Activated naive CD4-positive, alpha-beta T cell treated with anti-CD3 and anti-CD28 coated beads for 36 hours (primary cell): ENCODE data around the gene SUPT5H. TPM values are rescaled to one million over a fixed set of nuclear protein-coding genes. Genes with fewer than 3 reads are reported as not detected.

Source experiments
- CTCF ChIA-PET: fragments of 350-600 bp; sonication (Branson Sonifier 250); formaldehyde crosslinking; loops from one replicate; lab custom pipeline; 2021; ENCODE audit warnings: antibody characterized with exemption; lab: Charles Lee
- DNase-seq: peaks from one replicate; pipeline ENCODE4 v3.0.0-alpha.2; 2020
- H3K27ac Mint-ChIP-seq: one replicate; pipeline ENCODE4 v1.8.0; 2021; ENCODE audit warnings: mild to moderate bottlenecking, mixed read lengths
- H3K27me3 Mint-ChIP-seq: one replicate; pipeline ENCODE4 v1.8.0; 2021; ENCODE audit warnings: low read depth, mixed read lengths
- H3K36me3 Mint-ChIP-seq: one replicate; pipeline ENCODE4 v1.8.0; 2021; ENCODE audit warnings: low read depth, mixed read lengths
- H3K4me1 Mint-ChIP-seq: one replicate; pipeline ENCODE4 v1.8.0; 2021; ENCODE audit warnings: low read depth, mixed read lengths
- H3K4me3 Mint-ChIP-seq: one replicate; pipeline ENCODE4 v1.8.0; 2021; ENCODE audit warnings: mild to moderate bottlenecking, moderate library complexity, mixed read lengths
- H3K9me3 Mint-ChIP-seq: one replicate; pipeline ENCODE4 v1.8.0; 2021; ENCODE audit warnings: mixed read lengths
- intact Hi-C: fragments of 100-400 bp; cut with micrococcal nuclease; formaldehyde crosslinking; loops from one replicate; pipeline ENCODE4 v1.15.1; 2023
- total RNA-seq, 2 experiments: library from RNA; stranded (reverse); gene quantifications; one replicate each; pipeline ENCODE4 v1.2.3, GENCODE V29; 2021

The SUPT5H gene
- total RNA-seq, 2 experiments from 2014 or later: 129 to 139 TPM

GRCh38 chr19:39494661-39495060, 49.3 kb downstream of the SUPT5H start:
- H3K27me3 Mint-ChIP-seq: peaks cover 12% of the 10 kb centered on the region
- no peak for DNase-seq
- CTCF ChIA-PET: interaction anchor here (0.7 kb wide), 2 partner anchors 21 to 385 kb away, joined by 4 to 5 read pairs; no protein-coding TSS in a partner anchor
- peaks cover 8% of the 10 kb centered on the region for H3K36me3 Mint-ChIP-seq
- no peaks in the 10 kb centered on the region for H3K9me3 Mint-ChIP-seq
- H3K27ac Mint-ChIP-seq: no peak overlapping the region
- peaks cover 12% of the 10 kb centered on the region for H3K4me1 Mint-ChIP-seq
- intact Hi-C loops: no loop called here
- H3K4me3 Mint-ChIP-seq: no peak overlapping the region

GRCh38 chr19:39496063-39496462, 50.7 kb downstream of the SUPT5H start:
- intact Hi-C loops: no loop called here
- CTCF ChIA-PET: interaction anchor here (0.7 to 2.6 kb wide), 7 partner anchors 22 to 290 kb away, joined by 3 to 7 read pairs (median 3); no protein-coding TSS in a partner anchor
- Mint-ChIP-seq H3K27me3 (peaks cover 25% of the 10 kb centered on the region), H3K9me3 (no peaks in the 10 kb centered on the region), H3K4me3 (no peak overlapping the region), H3K4me1 (peaks cover 15% of the 10 kb centered on the region), H3K36me3 (peaks cover 3% of the 10 kb centered on the region), H3K27ac (no peak overlapping the region)
- DNase-seq: no peak

GRCh38 chr19:39497701-39497995, 52.3 kb downstream of the SUPT5H start:
- H3K4me3 Mint-ChIP-seq: no peak overlapping the region
- H3K27me3 Mint-ChIP-seq: peaks cover 31% of the 10 kb centered on the region
- no peaks in the 10 kb centered on the region for H3K9me3 Mint-ChIP-seq
- DNase-seq: no peak
- peaks cover 15% of the 10 kb centered on the region for H3K4me1 Mint-ChIP-seq
- CTCF ChIA-PET: interaction anchor here (0.7 to 4.6 kb wide), 13 partner anchors 10 to 484 kb away, joined by 3 to 40 read pairs (median 3); partner anchors contain the start of gene EID2B
- H3K36me3 Mint-ChIP-seq: peaks cover 3% of the 10 kb centered on the region
- intact Hi-C loops: no loop called here
- H3K27ac Mint-ChIP-seq: no peak overlapping the region

- Mint-ChIP-seq H3K9me3 (no peaks in the 10 kb centered on the region), H3K4me3 (peak overlapping the region; percentile 46), H3K27me3 (peaks cover 33% of the 10 kb centered on the region), H3K4me1 (peaks cover 18% of the 10 kb centered on the region), H3K27ac (no peak overlapping the region), H3K36me3 (no peaks in the 10 kb centered on the region)
- CTCF ChIA-PET: interaction anchor here (0.7 to 4.6 kb wide), 13 partner anchors 9 to 484 kb away, joined by 3 to 40 read pairs (median 3); partner anchors contain the start of gene EID2B
- DNase-seq: peak; percentile 63
- intact Hi-C loops: loop anchor here (1.0 to 2.0 kb wide), 3 partner anchors 35 to 174 kb away; no protein-coding TSS in a partner anchor
Measured at GRCh38 chr19:39497996-39498797, 52.8 kb downstream of the SUPT5H start.

GRCh38 chr19:39498798-39499642, 53.6 kb downstream of the SUPT5H start, which contains the start of gene DLL3:
TSS of gene DLL3 (plus strand) at chr19:39498947. CDS start at chr19:39498975, 28 bp downstream.
- H3K27me3 Mint-ChIP-seq: peaks cover 41% of the 10 kb centered on the region
- no peak for DNase-seq
- CTCF ChIA-PET: interaction anchor here (2.0 to 4.6 kb wide), 3 partner anchors 34 to 173 kb away, joined by 7 to 40 read pairs (median 7); partner anchors contain the start of gene EID2B

GRCh38 chr19:39499932-39500331, 54.5 kb downstream of the SUPT5H start:
- intact Hi-C loops: loop anchor here (2.0 kb wide), 1 partner anchor 59 kb away; no protein-coding TSS in a partner anchor
- H3K9me3 Mint-ChIP-seq: no peaks in the 10 kb centered on the region
- DNase-seq: no peak
- H3K4me1 Mint-ChIP-seq: peaks cover 22% of the 10 kb centered on the region
- H3K4me3 Mint-ChIP-seq: peak overlapping the region; percentile 37
- no peaks in the 10 kb centered on the region for H3K36me3 Mint-ChIP-seq
- no peak overlapping the region for H3K27ac Mint-ChIP-seq
- peaks cover 49% of the 10 kb centered on the region for H3K27me3 Mint-ChIP-seq
- CTCF ChIA-PET: interaction anchor here (0.6 to 4.6 kb wide), 2 partner anchors 33 to 93 kb away, joined by 3 to 40 read pairs; partner anchors contain the start of gene EID2B

More at GRCh38 chr19:39498798-39499642, 53.6 kb downstream of the SUPT5H start, which contains the start of gene DLL3:
- Mint-ChIP-seq H3K27ac (no peak within 1 kb of the TSS), H3K4me1 (peaks cover 22% of the 10 kb centered on the region), H3K36me3 (no peaks in the 10 kb centered on the region), H3K9me3 (no peaks in the 10 kb centered on the region), H3K4me3 (peak within 1 kb of the TSS; percentile 46)
- intact Hi-C loops: loop anchor here (1.0 to 2.0 kb wide), 3 partner anchors 34 to 173 kb away; no protein-coding TSS in a partner anchor

GRCh38 chr19:39500543-39500942, 55.2 kb downstream of the SUPT5H start:
- Mint-ChIP-seq H3K4me1 (peaks cover 22% of the 10 kb centered on the region), H3K9me3 (no peaks in the 10 kb centered on the region), H3K4me3 (no peak overlapping the region), H3K27me3 (peaks cover 51% of the 10 kb centered on the region), H3K36me3 (no peaks in the 10 kb centered on the region), H3K27ac (no peak overlapping the region)
- DNase-seq: no peak
- CTCF ChIA-PET: interaction anchor here (0.8 to 4.6 kb wide), 4 partner anchors 11 to 60 kb away, joined by 3 to 40 read pairs (median 4); partner anchors contain the start of gene EID2B
- intact Hi-C loops: no loop called here

- H3K27me3 Mint-ChIP-seq: peaks cover 56% of the 10 kb centered on the region
Measured at GRCh38 chr19:39501340-39501739, 56.0 kb downstream of the SUPT5H start.

GRCh38 chr19:39502640-39503417, 57.4 kb downstream of the SUPT5H start:
- intact Hi-C loops: no loop called here
- no peak overlapping the region for H3K4me3 Mint-ChIP-seq
- H3K27ac Mint-ChIP-seq: no peak overlapping the region
- no peaks in the 10 kb centered on the region for H3K36me3 Mint-ChIP-seq
- CTCF ChIA-PET: interaction anchor here (0.7 to 1.5 kb wide), 11 partner anchors 9 to 164 kb away, joined by 3 to 15 read pairs (median 4); partner anchors contain the start of gene EID2B
- H3K9me3 Mint-ChIP-seq: no peaks in the 10 kb centered on the region
- H3K4me1 Mint-ChIP-seq: peaks cover 34% of the 10 kb centered on the region
- H3K27me3 Mint-ChIP-seq: peaks cover 65% of the 10 kb centered on the region
- peak; percentile 68 for DNase-seq

More at GRCh38 chr19:39501340-39501739, 56.0 kb downstream of the SUPT5H start:
- DNase-seq: no peak
- CTCF ChIA-PET: interaction anchor here (0.9 to 4.6 kb wide), 4 partner anchors 10 to 60 kb away, joined by 3 to 40 read pairs (median 4); partner anchors contain the start of gene EID2B
- Mint-ChIP-seq H3K27ac (no peak overlapping the region), H3K9me3 (no peaks in the 10 kb centered on the region), H3K4me3 (no peak overlapping the region), H3K36me3 (no peaks in the 10 kb centered on the region), H3K4me1 (peaks cover 25% of the 10 kb centered on the region)
- intact Hi-C loops: no loop called here

- Mint-ChIP-seq H3K27me3 (peaks cover 51% of the 10 kb centered on the region), H3K9me3 (no peaks in the 10 kb centered on the region), H3K4me3 (peak overlapping the region; percentile 55), H3K36me3 (no peaks in the 10 kb centered on the region), H3K27ac (no peak overlapping the region), H3K4me1 (peaks cover 23% of the 10 kb centered on the region)
- intact Hi-C loops: no loop called here
- CTCF ChIA-PET: interaction anchor here (3.6 kb wide), 1 partner anchor 27 kb away, joined by 22 read pairs; the partner anchor contains the start of gene EID2B
- no peak for DNase-seq
Measured at GRCh38 chr19:39506598-39506943, 61.2 kb downstream of the SUPT5H start.
